Measurements from ENCODE around the gene CRELD1. TPM values are rescaled to one million over a fixed set of nuclear protein-coding genes. Genes with fewer than 3 reads are reported as not detected.
A peak's percentile ranks its signal among the peaks of the same experiment; 100 is the strongest.

Gene CRELD1
- total and polyA plus RNA-seq, 2 of the 13 experiments (the other 11 are each of a cell fraction or from before 2014, with no cell fraction given): 27.1 to 61.9 TPM

- Histone ChIP-seq H3K36me3 (replicated peaks in 1 of 2; ENCODE audit: control insufficient read depth in 1 of 2, insufficient read depth in 2 of 2, low read length in 2 of 2) (peaks cover 13 to 30% of the 10 kb centered on the region in 2 experiments; a peak in 4 of 5 replicates), H3K27ac (ENCODE audit: extremely low read length, insufficient read depth, low read length) (no peak overlapping the region), H3K79me2 (ENCODE audit: insufficient read depth, low read length) (no peaks in the 10 kb centered on the region), H3K4me2 (ENCODE audit: low read depth, low read length) (no peak overlapping the region), H2AFZ (ENCODE audit: low read length) (no peak overlapping the region), H3K27me3 (ENCODE audit: control insufficient read depth in 1 of 2, insufficient read depth in 2 of 2, low read length in 2 of 2) (no peaks in the 10 kb centered on the region), H4K20me1 (ENCODE audit: insufficient read depth, low read length) (no peaks in the 10 kb centered on the region), H3K4me1 (ENCODE audit: insufficient read depth, low read length) (peaks cover 26% of the 10 kb centered on the region), H3K9me3 (ENCODE audit: low read length) (no peaks in the 10 kb centered on the region), H3K9ac (ENCODE audit: insufficient read depth, low read depth, low read length) (no peak overlapping the region), H3K4me3 (replicated peaks in 1 of 3; ENCODE audit: insufficient read depth in 1 of 3, low read depth in 2 of 3, low read length in 3 of 3) (no peak overlapping the region)
- no TSS peak for BruUV-seq (replicated peaks)
- intact Hi-C loops (cut with micrococcal nuclease; ENCODE audit: unreplicated experiment) (no loop called here), in situ Hi-C loops (cut with HindIII; ENCODE audit: extremely low pct_ligation_motif_present, low pct_unique_long_range_greater_than_20kb) (no loop called here)
- FAIRE-seq (no peak), ATAC-seq (no peak), DNase-seq (ENCODE audit: low spot score) (no peak)
- ChIA-PET POLR2A (interaction anchor here (0.8 to 9.0 kb wide), 6 partner anchors 12 to 68 kb away, joined by 3 to 298 read pairs (median 22); partner anchors contain the start of genes CRELD1, IL17RE and RPUSD3), CTCF (ENCODE audit: low intra/inter-chr PET ratio, low total read pairs) (no interaction called here)
- TF ChIP-seq NFYB (CRISPR knock-in tag; IDR thresholded peaks at IDR 0.05) (no peak), CEBPB (IDR thresholded peaks at IDR 0.05; ENCODE audit: borderline replicate concordance, low read depth, low read length) (0 out of 2 replicates have a peak, but pooled peaks have one; percentile 30)
- 87% methylated on average over 7 of the region's 7 CpGs for WGBS (ENCODE audit: low lambda C conversion rate)
Observed at GRCh38 chr3:9912294-9912935, 21.2 kb upstream of the CRELD1 start.

DNA sequence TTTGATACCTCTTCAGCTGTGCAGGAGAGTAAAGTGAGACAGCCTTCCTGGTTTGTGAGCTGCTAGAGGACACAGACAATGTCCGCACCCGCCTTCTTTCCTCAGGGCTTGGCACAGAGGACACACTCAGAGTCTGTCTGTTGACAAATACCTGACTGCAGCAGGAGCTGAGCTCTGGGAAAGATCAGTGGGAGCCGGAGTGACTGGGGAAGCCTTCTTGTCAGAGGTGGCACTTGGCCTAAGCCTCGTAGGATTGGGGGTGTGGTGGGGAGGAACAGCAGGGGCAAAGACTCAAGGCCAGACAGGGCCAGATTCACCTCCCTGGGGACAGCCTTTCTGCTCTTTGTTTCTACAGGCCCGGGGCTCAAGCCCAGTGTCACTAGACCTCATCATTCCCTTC is 20.0 kb upstream of the CRELD1 start:
- WGBS (ENCODE audit: low lambda C conversion rate): 44% methylated on average over 4 of the region's 5 CpGs
- H3K9ac ChIP-seq (ENCODE audit: insufficient read depth, low read depth, low read length): no peak overlapping the region
- H3K27ac ChIP-seq (ENCODE audit: extremely low read length, insufficient read depth, low read length): peak overlapping the region; percentile 90
- ChIA-PET CTCF (ENCODE audit: low intra/inter-chr PET ratio, low total read pairs) (no interaction called here), POLR2A (interaction anchor here (1.4 to 9.0 kb wide), 4 partner anchors 13 to 49 kb away, joined by 7 to 298 read pairs (median 80); partner anchors contain the start of genes CRELD1 and IL17RE)
- H3K4me1 ChIP-seq (ENCODE audit: insufficient read depth, low read length): peaks cover 38% of the 10 kb centered on the region
- no peak overlapping the region for H3K4me3 ChIP-seq (replicated peaks in 1 of 3; ENCODE audit: insufficient read depth in 1 of 3, low read depth in 2 of 3, low read length in 3 of 3)
- no peak for ATAC-seq
- H3K27me3 ChIP-seq (ENCODE audit: control insufficient read depth in 1 of 2, insufficient read depth in 2 of 2, low read length in 2 of 2): no peaks in the 10 kb centered on the region
- intact Hi-C loops (cut with micrococcal nuclease; ENCODE audit: unreplicated experiment) (no loop called here), in situ Hi-C loops (cut with HindIII; ENCODE audit: extremely low pct_ligation_motif_present, low pct_unique_long_range_greater_than_20kb) (no loop called here)
- peaks cover 3% of the 10 kb centered on the region for H3K79me2 ChIP-seq (ENCODE audit: insufficient read depth, low read length)
- no peak for DNase-seq (ENCODE audit: low spot score)
- peaks cover 7 to 19% of the 10 kb centered on the region in 2 experiments; a peak in 3 of 5 replicates for H3K36me3 ChIP-seq (replicated peaks in 1 of 2; ENCODE audit: control insufficient read depth in 1 of 2, insufficient read depth in 2 of 2, low read length in 2 of 2)
- H4K20me1 ChIP-seq (ENCODE audit: insufficient read depth, low read length): no peaks in the 10 kb centered on the region
- no peak overlapping the region for H2AFZ ChIP-seq (ENCODE audit: low read length)
- 0 out of 2 replicates have a peak overlapping the region, but pooled peaks have one; percentile 8 for H3K4me2 ChIP-seq (ENCODE audit: low read depth, low read length)
- FAIRE-seq: no peak
- no TSS peak for BruUV-seq (replicated peaks)
- no peaks in the 10 kb centered on the region for H3K9me3 ChIP-seq (ENCODE audit: low read length)
- TF ChIP-seq, protein P1, sequence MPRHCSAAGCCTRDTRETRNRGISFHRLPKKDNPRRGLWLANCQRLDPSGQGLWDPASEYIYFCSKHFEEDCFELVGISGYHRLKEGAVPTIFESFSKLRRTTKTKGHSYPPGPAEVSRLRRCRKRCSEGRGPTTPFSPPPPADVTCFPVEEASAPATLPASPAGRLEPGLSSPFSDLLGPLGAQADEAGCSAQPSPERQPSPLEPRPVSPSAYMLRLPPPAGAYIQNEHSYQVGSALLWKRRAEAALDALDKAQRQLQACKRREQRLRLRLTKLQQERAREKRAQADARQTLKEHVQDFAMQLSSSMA (CRISPR knock-in tag; IDR thresholded peaks at IDR 0.05): no peak
- no peak for TF ChIP-seq MXI1 (IDR thresholded peaks at IDR 0.05; ENCODE audit: borderline replicate concordance, low read depth, low read length)
- TF ChIP-seq ZBTB38 (CRISPR knock-in tag; IDR thresholded peaks at IDR 0.05): 0 out of 2 replicates have a peak, but pooled peaks have one; percentile 23
- TF ChIP-seq, protein P2, sequence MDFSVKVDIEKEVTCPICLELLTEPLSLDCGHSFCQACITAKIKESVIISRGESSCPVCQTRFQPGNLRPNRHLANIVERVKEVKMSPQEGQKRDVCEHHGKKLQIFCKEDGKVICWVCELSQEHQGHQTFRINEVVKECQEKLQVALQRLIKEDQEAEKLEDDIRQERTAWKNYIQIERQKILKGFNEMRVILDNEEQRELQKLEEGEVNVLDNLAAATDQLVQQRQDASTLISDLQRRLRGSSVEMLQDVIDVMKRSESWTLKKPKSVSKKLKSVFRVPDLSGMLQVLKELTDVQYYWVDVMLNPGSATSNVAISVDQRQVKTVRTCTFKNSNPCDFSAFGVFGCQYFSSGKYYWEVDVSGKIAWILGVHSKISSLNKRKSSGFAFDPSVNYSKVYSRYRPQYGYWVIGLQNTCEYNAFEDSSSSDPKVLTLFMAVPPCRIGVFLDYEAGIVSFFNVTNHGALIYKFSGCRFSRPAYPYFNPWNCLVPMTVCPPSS (IDR thresholded peaks at IDR 0.05): no peak
- TF ChIP-seq CBX2 (IDR thresholded peaks at IDR 0.05; ENCODE audit: low read depth, low read length): no peak
- no peak for TF ChIP-seq CBX2 (CRISPR knock-in tag; IDR thresholded peaks at IDR 0.05; ENCODE audit: low read depth)
- no peak for TF ChIP-seq PLRG1 (conservative IDR thresholded peaks at IDR 0.05)
- no peak for TF ChIP-seq CCDC6 (CRISPR knock-in tag; IDR thresholded peaks at IDR 0.05)
- TF ChIP-seq U2AF1 (optimal IDR thresholded peaks at IDR 0.05; ENCODE audit: low read depth, low read length): no peak
- no peak for TF ChIP-seq ZSCAN31 (CRISPR knock-in tag; IDR thresholded peaks at IDR 0.05; ENCODE audit: low read depth)
